Endothelial cell of umbilical vein (primary cell): Measurements from ENCODE around the gene PLEKHO1. TPM values are rescaled to one million over a fixed set of nuclear protein-coding genes. Genes with fewer than 3 reads are reported as not detected.
"Not testable (repeated sequence)": the region's sequence is repeated elsewhere in the genome, so short reads cannot be mapped to it uniquely, and the experiment has no call there.

ENCODE experiments used
- BruUV-seq: library from RNA; stranded (reverse); fragments of 400-500 nt; replicated peaks from 2 replicates; lab custom pipeline; 2021; lab: Mats Ljungman, UMichigan
- CTCF ChIA-PET: fragments of 300-600, 350-600 bp; sonication (Branson Sonifier 250); formaldehyde crosslinking; loops from one replicate; lab custom pipeline; 2021; ENCODE audit warnings: antibody characterized with exemption, inconsistent platforms; lab: Charles Lee
- POLR2A ChIA-PET: fragments of 300-600, 350-600 bp; sonication (Branson Sonifier 250); formaldehyde crosslinking; loops from one replicate; lab custom pipeline; 2021; ENCODE audit warnings: antibody characterized with exemption, inconsistent platforms; lab: Charles Lee
- DNase-seq: peaks from one replicate; pipeline ENCODE4 v3.0.0-alpha.2; 2011; ENCODE audit warnings: low read depth, low spot score
- FAIRE-seq: peaks from 2 replicates; lab custom pipeline; 2011; peaks lifted over from hg19 to GRCh38; lab: Jason Lieb, UNC
- H2AFZ ChIP-seq: 2 replicates; pipeline ENCODE4 v1.6.0; 2012; ENCODE audit warnings: low read depth, low read length, control low read depth, inconsistent platforms
- H3K27ac ChIP-seq: 2 replicates; pipeline ENCODE4 v1.5.1; 2011; ENCODE audit warnings: low read depth, mild to moderate bottlenecking, control low read depth, low read length, moderate library complexity; ENCODE audit not compliant: insufficient read depth
- H3K27me3 ChIP-seq, 2 experiments: 2 replicates each; pipeline versions ENCODE4 v1.6.0 to v1.6.1; 2011; ENCODE audit warnings: low read length in 2 of 2, mixed read lengths in 1 of 2; ENCODE audit not compliant: control insufficient read depth in 2 of 2, insufficient read depth in 2 of 2
- H3K36me3 ChIP-seq, 2 experiments: 2 replicates in 1 of 2; 3 replicates in 1 of 2; pipeline ENCODE4 v1.5.1; 2011; ENCODE audit warnings: low read length in 2 of 2, mild to moderate bottlenecking in 1 of 2, moderate library complexity in 1 of 2; ENCODE audit not compliant: control insufficient read depth in 2 of 2, insufficient read depth in 2 of 2; ENCODE audit errors: extremely low read depth in 1 of 2
- H3K4me1 ChIP-seq: 3 replicates; pipeline ENCODE4 v1.5.1; 2011; ENCODE audit warnings: mild to moderate bottlenecking, low read length; ENCODE audit not compliant: control insufficient read depth, insufficient read depth; ENCODE audit errors: extremely low read depth
- H3K4me2 ChIP-seq: 2 replicates; pipeline ENCODE4 v1.6.1; 2011; ENCODE audit warnings: low read length, control low read depth, mixed read lengths; ENCODE audit not compliant: insufficient read depth
- H3K4me3 ChIP-seq, 3 experiments: fragments of 200-600 bp in 1 of 3; sonication (generic), shearing (Covaris generic) in 1 of 3; replicated peaks in 1 of 3; 2 replicates each; pipeline ENCODE4 v1.5.1; 2011 to 2016; ENCODE audit warnings: control low read depth in 3 of 3, low read length in 3 of 3, mild to moderate bottlenecking in 2 of 3, inconsistent platforms in 1 of 3, low read depth in 1 of 3, moderate library complexity in 1 of 3; ENCODE audit not compliant: insufficient read depth in 1 of 3
- H3K79me2 ChIP-seq: 2 replicates; pipeline ENCODE4 v1.6.0; 2012; ENCODE audit warnings: low read length, inconsistent platforms; ENCODE audit not compliant: control insufficient read depth, insufficient read depth
- H3K9ac ChIP-seq: replicated peaks from 2 replicates; pipeline ENCODE3; 2011; ENCODE audit warnings: low read length, control low read depth; ENCODE audit not compliant: insufficient read depth; ENCODE audit errors: extremely low read depth
- H3K9me1 ChIP-seq: replicated peaks from 3 replicates; pipeline ENCODE4 v1.6.0; 2011; ENCODE audit warnings: mild to moderate bottlenecking, low read length; ENCODE audit not compliant: control insufficient read depth, insufficient read depth; ENCODE audit errors: extremely low read depth
- H3K9me3 ChIP-seq: replicated peaks from 2 replicates; pipeline ENCODE4 v1.5.1; 2012; ENCODE audit warnings: low read length, inconsistent platforms; ENCODE audit not compliant: control insufficient read depth, insufficient read depth
- H4K20me1 ChIP-seq: replicated peaks from 2 replicates; pipeline ENCODE3; 2011; ENCODE audit warnings: mild to moderate bottlenecking, low read length; ENCODE audit not compliant: control insufficient read depth, insufficient read depth; ENCODE audit errors: extremely low read depth
- EZH2 ChIP-seq: IDR thresholded peaks from 2 replicates; pipeline ENCODE4 v1.6.1; 2012; ENCODE audit warnings: borderline replicate concordance, low read depth, mild to moderate bottlenecking, moderate library complexity, low read length, inconsistent platforms; ENCODE audit not compliant: severe bottlenecking
- FOS ChIP-seq: IDR thresholded peaks from 2 replicates; pipeline ENCODE4 v1.6.1; 2011; ENCODE audit warnings: mild to moderate bottlenecking, low read length, moderate library complexity, borderline replicate concordance; ENCODE audit not compliant: insufficient read depth
- GATA2 ChIP-seq: IDR thresholded peaks from 2 replicates; pipeline ENCODE4 v1.7.0; 2011; ENCODE audit warnings: low read depth, mild to moderate bottlenecking, moderate library complexity, mixed read lengths, low read length; ENCODE audit not compliant: insufficient read length, insufficient read depth
- JUN ChIP-seq: IDR thresholded peaks from 2 replicates; pipeline ENCODE4 v1.6.1; 2011; ENCODE audit warnings: borderline replicate concordance, low read depth; ENCODE audit not compliant: insufficient read length, insufficient read depth
- MYC ChIP-seq: IDR thresholded peaks from one replicate; pipeline ENCODE4 v1.6.1; 2011; ENCODE audit warnings: mild to moderate bottlenecking, low read depth, low read length
- POLR2A ChIP-seq: IDR thresholded peaks from 2 replicates; pipeline ENCODE4 v1.6.1; 2012; ENCODE audit warnings: low read depth, mild to moderate bottlenecking, control low read depth, low read length
- POLR2AphosphoS5 ChIP-seq: IDR thresholded peaks from 2 replicates; pipeline ENCODE4 v1.6.1; 2012; ENCODE audit warnings: low read depth, mild to moderate bottlenecking, control low read depth, low read length, moderate library complexity; ENCODE audit not compliant: insufficient read depth
- dilution Hi-C: fragments of 300-500 bp; cut with MboI; formaldehyde crosslinking; loops from one replicate; pipeline ENCODE4 v1.15.0; 2019; ENCODE audit warnings: low sequenced_read_pairs; ENCODE audit not compliant: extremely low pct_ligation_motif_present
- intact Hi-C: fragments of 100-400 bp; cut with micrococcal nuclease; formaldehyde crosslinking; loops from one replicate; pipeline ENCODE4 v1.10.0; 2022
- polyA plus RNA-seq, 4 experiments: library from polyadenylated mRNA; depleted of rRNA in 3 of 4; stranded (reverse) in 3 of 4; unstranded in 1 of 4; fragments of >200 nt; gene quantifications; 2 replicates each; pipeline versions ENCODE4 v1.2.1 to v1.2.3, GENCODE V29; 2011 to 2012; ENCODE audit warnings: missing spikeins in 1 of 4
- total RNA-seq: library from RNA; stranded (reverse); gene quantifications from 2 replicates; pipeline ENCODE4 v1.2.3, GENCODE V29; 2021
- TF ChIP-seq, protein P1 (sequence below): IDR thresholded peaks from 2 replicates; pipeline ENCODE4 v1.6.1; 2011; ENCODE audit not compliant: insufficient read depth, insufficient read length
- TF ChIP-seq, protein P2 (sequence below), 2 donors: IDR thresholded peaks; 1 replicate in 1 of 2; 2 replicates in 1 of 2; pipeline ENCODE4 v1.5.1; 2011; ENCODE audit warnings: low read length in 2 of 2, mild to moderate bottlenecking in 2 of 2, moderate library complexity in 2 of 2, control low read depth in 1 of 2, inconsistent platforms in 1 of 2, low read depth in 1 of 2; ENCODE audit not compliant: insufficient read depth in 1 of 2; ENCODE audit errors: extremely low read depth in 1 of 2

The PLEKHO1 gene
- total and polyA plus RNA-seq, 2 donors (not counting 3 experiments of a cell fraction or from before 2014, with no cell fraction given): 59.8 to 101 TPM

DNA sequence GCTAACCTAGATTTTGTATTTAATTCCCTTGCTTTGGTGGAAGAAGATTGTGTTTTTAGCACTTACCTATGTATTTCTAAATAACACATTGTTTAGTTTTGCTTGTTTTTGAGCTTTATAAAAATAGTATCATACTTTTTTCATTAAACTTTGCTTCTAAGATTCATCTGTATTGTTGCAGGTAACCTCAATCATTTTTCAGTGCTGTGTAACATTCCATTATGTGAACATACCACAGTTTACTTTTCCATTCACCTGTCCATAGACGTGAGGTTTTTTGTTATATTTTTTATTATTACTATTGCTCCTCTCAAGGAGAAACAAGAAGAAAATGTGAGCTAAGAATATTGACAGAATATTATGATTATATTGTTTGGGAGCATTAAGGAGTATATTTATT is 15.2 kb upstream of the PLEKHO1 start:
- no peaks in the 10 kb centered on the region for H3K79me2 ChIP-seq
- POLR2A ChIA-PET: interaction anchor here (0.6 kb wide), 1 partner anchor 99 kb away, joined by 4 read pairs; no protein-coding TSS in a partner anchor
- no peaks in the 10 kb centered on the region for H3K4me1 ChIP-seq
- CTCF ChIA-PET: no interaction called here
- intact Hi-C loops: no loop called here
- H3K27ac ChIP-seq: no peak overlapping the region
- no peaks in the 10 kb centered on the region for H3K9me3 ChIP-seq
- FAIRE-seq (no peak), DNase-seq (no peak)
- H4K20me1 ChIP-seq: no peaks in the 10 kb centered on the region
- no peaks in the 10 kb centered on the region for H3K36me3 ChIP-seq
- no peak overlapping the region for H3K4me2 ChIP-seq
- H2AFZ ChIP-seq: no peak overlapping the region
- H3K9me1 ChIP-seq: no peaks in the 10 kb centered on the region
- H3K4me3 ChIP-seq: no peak overlapping the region
- H3K9ac ChIP-seq: no peak overlapping the region
- TF ChIP-seq MYC (no peak), JUN (no peak), POLR2AphosphoS5 (no peak), EZH2 (no peak), FOS (no peak), GATA2 (no peak), POLR2A (no peak)
- TF ChIP-seq, protein P1, sequence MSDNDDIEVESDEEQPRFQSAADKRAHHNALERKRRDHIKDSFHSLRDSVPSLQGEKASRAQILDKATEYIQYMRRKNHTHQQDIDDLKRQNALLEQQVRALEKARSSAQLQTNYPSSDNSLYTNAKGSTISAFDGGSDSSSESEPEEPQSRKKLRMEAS: no peak
- TF ChIP-seq, protein P2, sequence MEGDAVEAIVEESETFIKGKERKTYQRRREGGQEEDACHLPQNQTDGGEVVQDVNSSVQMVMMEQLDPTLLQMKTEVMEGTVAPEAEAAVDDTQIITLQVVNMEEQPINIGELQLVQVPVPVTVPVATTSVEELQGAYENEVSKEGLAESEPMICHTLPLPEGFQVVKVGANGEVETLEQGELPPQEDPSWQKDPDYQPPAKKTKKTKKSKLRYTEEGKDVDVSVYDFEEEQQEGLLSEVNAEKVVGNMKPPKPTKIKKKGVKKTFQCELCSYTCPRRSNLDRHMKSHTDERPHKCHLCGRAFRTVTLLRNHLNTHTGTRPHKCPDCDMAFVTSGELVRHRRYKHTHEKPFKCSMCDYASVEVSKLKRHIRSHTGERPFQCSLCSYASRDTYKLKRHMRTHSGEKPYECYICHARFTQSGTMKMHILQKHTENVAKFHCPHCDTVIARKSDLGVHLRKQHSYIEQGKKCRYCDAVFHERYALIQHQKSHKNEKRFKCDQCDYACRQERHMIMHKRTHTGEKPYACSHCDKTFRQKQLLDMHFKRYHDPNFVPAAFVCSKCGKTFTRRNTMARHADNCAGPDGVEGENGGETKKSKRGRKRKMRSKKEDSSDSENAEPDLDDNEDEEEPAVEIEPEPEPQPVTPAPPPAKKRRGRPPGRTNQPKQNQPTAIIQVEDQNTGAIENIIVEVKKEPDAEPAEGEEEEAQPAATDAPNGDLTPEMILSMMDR (IDR thresholded peaks at IDR 0.05; ENCODE audit: extremely low read depth in 1 of 2, insufficient read depth in 1 of 2, low read depth in 1 of 2, low read length in 2 of 2): no peak
- dilution Hi-C loops: no loop called here
- no peaks in the 10 kb centered on the region for H3K27me3 ChIP-seq
- BruUV-seq: no TSS peak

DNA sequence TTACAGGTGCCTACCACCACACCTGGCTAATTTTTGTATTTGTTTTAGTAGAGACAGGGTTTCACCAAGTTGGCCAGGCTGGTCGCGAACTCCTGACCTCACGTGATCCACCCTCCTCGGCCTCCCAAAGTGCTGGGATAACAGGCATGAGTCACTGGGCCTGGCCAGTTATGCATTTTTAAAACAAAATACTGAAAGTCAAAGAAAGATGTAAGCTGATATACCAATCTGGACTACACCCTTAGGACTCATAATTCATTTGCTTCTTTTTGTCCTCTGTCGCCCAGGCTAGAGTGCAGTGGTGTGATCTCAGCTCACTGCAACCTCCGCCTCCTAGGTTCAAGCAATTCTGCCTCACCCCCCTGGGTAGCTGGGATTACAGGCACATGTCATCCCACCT is 14.3 kb upstream of the PLEKHO1 start:
- H3K9me1 ChIP-seq, H3K27me3 ChIP-seq, H2AFZ ChIP-seq, H3K36me3 ChIP-seq, H3K4me2 ChIP-seq, H3K9ac ChIP-seq, H3K4me3 ChIP-seq, H3K9me3 ChIP-seq, intact Hi-C loops, H3K4me1 ChIP-seq, H3K27ac ChIP-seq, dilution Hi-C loops, BruUV-seq, H3K79me2 ChIP-seq, POLR2A ChIA-PET, H4K20me1 ChIP-seq, DNase-seq, FAIRE-seq: not testable (repeated sequence)
- CTCF ChIA-PET: interaction anchor here (0.8 kb wide), 1 partner anchor 17 kb away, joined by 3 read pairs; no protein-coding TSS in a partner anchor
